H7 (cell line): ENCODE data around the gene RBMS1. TPM values are rescaled to one million over a fixed set of nuclear protein-coding genes. Genes with fewer than 3 reads are reported as not detected.
A peak's percentile ranks its signal among the peaks of the same experiment; 100 is the strongest.

Source experiments
- DNase-seq: peaks from one replicate; pipeline ENCODE4 v3.0.0; 2012
- H3K27me3 ChIP-seq: 2 replicates; pipeline ENCODE4 v1.6.0; 2011; ENCODE audit warnings: mild to moderate bottlenecking, low read length; ENCODE audit not compliant: control insufficient read depth, insufficient read depth
- H3K36me3 ChIP-seq: replicated peaks from 2 replicates; pipeline ENCODE4 v1.5.1; 2011; ENCODE audit warnings: low read length; ENCODE audit not compliant: control insufficient read depth, insufficient read depth
- H3K4me3 ChIP-seq: 2 replicates; pipeline ENCODE4 v1.5.1; 2011; ENCODE audit warnings: low read depth, mild to moderate bottlenecking, control low read depth, low read length, moderate library complexity; ENCODE audit not compliant: insufficient read depth
- total RNA-seq: library from RNA; depleted of rRNA; stranded (reverse); fragments of >200 nt; shearing (Covaris generic); gene quantifications from 2 replicates; pipeline ENCODE4 v1.2.3, GENCODE V29; 2014

RBMS1 gene
- total RNA-seq, 1 experiment from 2014 or later = 46.7 TPM

DNA sequence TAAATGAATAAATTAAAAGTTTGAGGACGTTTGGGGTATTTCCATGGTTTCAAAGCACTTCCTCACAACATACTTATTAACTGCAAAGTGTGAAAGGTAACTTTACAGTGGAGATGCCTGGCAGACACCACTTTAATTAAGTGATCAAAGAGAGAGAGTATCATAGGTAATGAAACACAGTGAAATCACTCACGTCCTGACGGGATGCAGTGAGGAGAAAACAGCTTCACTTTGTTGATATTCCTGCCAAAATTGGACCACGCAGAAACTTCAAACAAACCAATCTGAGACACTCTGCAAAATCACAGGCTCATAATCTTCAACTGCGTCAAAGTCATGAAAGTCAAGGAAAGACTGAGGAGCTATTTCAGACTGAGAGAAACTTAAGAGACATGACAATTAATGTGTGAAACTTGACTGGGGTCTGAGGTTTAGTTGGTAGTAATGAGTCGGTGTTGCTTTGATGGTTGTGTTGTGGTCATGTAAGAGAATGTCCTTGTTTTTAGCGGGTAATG is 227.5 kb downstream of the RBMS1 start:
- Histone ChIP-seq H3K4me3 (no peak overlapping the region), H3K36me3 (no peaks in the 10 kb centered on the region), H3K27me3 (0 out of 2 replicates have a peak, but pooled peaks cover 2% of the 10 kb centered on the region)
- DNase-seq = no peak

DNA sequence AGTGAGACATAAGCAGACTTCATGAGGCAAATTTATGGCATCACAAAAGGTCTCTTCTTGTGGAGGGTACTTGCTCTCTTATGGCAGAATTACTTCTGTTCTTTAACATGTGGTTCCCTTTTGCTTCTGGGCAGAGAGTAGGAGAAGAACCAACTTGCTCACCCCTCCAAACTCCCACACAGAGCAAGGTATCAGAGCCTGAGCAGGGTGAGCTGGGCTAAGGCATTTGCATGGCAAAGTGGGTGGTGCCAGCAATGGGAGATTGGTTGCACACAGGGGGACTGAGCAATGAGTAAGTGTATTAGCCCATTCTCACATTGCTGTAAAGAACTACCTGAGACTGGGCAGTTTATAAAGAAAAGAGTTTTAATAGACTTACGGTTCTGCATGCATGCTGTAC is 229.3 kb downstream of the RBMS1 start:
- H3K36me3 ChIP-seq = no peaks in the 10 kb centered on the region
- no peak for DNase-seq
- H3K4me3 ChIP-seq = no peak overlapping the region
- 0 out of 2 replicates have a peak, but pooled peaks cover under 1% of the 10 kb centered on the region for H3K27me3 ChIP-seq

DNA sequence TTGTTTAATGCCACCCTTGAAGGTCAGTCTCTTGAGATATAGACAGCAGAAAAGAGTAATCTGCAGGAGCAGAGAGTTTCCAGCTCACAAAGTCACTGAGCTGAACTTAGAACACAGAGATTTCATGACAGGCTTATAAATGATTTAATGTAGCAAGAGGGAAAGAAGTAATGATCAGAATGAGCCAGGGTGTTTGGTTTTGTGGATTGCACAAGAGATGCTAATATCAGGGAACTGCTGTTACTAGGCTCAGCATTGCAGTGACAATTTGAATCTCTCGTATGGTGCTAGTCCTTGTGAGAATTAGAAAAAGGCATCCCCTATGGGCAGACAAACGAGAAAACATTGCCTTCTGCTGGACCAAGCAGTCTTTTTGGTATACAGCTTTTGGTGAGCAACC is 231.9 kb downstream of the RBMS1 start:
- Histone ChIP-seq H3K27me3 (no peaks in the 10 kb centered on the region), H3K4me3 (no peak overlapping the region), H3K36me3 (no peaks in the 10 kb centered on the region)
- DNase-seq = no peak

DNA sequence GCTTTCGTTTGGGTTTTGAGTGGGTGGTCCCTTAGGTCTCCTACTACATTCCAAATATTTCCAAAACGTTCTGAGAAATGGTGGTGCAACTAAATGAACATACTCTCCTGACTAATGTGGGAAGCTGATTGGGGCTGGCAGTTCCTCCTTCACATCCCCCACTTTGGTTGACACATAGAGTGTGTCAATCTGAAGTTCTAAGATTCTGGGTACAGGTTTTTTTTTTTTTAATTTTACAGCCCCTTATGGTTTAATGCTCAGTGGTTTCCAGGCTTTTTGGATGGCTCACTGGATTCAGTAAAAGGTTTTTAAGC is 235.2 kb downstream of the RBMS1 start:
- no peak for DNase-seq
- H3K4me3 ChIP-seq = no peak overlapping the region
- H3K27me3 ChIP-seq = no peaks in the 10 kb centered on the region
- no peaks in the 10 kb centered on the region for H3K36me3 ChIP-seq

DNA sequence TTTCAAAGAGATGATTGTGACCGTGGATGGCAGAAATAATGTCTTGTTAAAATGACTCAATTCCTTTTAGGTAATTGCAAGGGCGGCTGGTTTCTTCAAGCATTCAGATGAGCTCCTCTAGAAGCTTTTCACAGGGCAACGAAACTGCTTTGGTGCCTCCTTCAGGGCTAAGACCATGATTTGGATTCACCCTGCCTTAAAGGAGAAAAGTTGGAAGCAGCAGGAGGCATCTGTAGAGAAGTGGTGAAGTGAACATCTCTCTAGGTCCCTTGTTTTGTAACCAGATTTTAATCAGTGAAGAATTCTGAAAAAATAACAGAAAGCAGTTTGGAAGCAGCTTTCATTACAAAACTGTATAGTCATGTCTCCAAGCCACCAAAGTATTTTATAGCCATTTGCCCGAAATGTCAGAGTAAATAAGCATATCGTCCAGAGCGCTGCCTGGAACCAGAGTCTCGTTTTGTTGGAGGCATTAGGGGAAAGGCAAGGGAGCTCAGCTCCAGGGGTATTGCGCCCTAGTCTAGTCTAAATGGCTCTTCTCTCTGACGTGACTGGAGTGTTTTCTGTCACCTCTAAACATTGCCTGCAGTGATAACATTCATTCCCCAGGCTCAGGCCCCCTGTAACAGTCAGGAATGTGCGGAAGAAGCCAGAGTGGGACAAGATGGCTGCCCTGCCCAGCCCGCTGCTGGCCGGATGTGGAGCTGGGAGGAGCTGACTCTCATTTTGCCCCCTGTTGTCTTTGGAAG is 235.7 kb downstream of the RBMS1 start:
- no peak for DNase-seq

DNA sequence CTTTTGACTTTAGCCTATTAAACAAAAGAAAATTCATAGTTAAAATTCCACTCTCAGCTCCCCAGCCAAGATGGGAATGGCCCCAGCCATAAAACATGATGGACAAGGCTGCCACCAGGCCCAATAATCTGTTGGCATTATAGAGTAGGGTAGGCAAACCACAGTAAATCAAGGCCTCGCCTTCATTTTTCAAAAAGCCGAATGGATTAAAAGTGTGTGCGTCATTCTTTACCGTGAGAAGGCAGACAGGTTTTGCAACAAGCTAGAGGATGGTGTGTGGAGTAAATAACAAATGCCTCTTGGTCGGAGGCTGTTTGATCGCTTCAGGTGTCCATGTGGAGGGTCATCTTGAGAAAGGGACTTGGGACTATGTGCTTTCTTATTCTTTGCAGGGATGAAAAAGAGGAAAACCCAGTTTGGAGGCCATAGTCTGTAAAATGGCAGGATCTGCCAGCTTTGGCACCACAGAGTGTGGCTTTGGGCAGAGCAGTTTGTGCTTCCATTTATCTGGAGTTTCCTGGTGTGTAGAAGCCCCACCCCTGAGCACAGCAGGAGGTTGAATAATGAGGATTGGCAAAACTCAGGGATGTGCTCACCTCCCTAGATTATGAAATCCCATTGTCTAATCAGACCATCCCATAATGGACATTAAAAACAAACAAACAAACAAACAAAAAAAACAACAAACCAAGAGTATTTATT is 236.4 kb downstream of the RBMS1 start:
- Histone ChIP-seq H3K36me3 (no peaks in the 10 kb centered on the region), H3K27me3 (no peaks in the 10 kb centered on the region), H3K4me3 (no peak overlapping the region)
- no peak for DNase-seq

More for the DNA sequence above, 235.7 kb downstream of the RBMS1 start:
- H3K36me3 ChIP-seq = no peaks in the 10 kb centered on the region
- H3K27me3 ChIP-seq = no peaks in the 10 kb centered on the region
- H3K4me3 ChIP-seq = no peak overlapping the region

DNA sequence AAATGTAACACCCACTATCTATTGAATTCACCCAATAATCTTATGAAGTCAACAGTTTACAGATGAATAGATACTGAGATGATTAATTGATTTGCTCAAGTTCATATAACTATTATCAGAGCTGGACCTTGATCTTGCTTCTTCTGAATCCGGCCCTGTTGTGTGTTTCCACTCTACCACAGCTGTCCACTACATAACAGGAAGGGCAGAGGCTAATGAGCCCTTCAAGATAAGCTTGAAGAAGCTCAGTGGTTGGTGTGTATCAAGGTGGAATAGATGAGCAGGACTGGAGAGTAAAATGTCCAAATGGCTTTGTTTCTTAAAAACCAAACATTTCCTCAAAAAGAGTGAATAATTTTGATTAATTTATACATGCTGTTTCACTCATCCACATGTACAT is 237.1 kb downstream of the RBMS1 start:
- DNase-seq = no peak
- H3K27me3 ChIP-seq = no peaks in the 10 kb centered on the region
- H3K4me3 ChIP-seq = no peak overlapping the region
- no peaks in the 10 kb centered on the region for H3K36me3 ChIP-seq

DNA sequence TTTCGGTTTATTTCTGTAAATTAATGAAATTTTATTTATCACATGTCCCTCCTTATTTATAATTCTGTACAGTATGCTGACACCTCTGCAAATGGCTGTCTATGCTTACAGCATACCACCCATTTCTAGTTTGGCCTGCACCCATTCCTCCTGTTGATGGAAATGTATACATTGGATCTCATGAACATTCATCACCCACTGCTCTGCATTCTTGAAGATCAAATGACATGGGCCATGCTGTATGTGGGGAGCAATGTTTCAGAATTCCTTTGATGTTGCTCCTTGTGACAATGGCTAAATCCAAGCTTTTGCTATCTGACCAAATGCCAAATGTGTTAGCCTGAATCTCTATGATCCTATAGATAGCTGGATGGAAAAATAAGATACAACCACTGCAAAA is 238.2 kb downstream of the RBMS1 start:
- Histone ChIP-seq H3K4me3 (no peak overlapping the region), H3K36me3 (no peaks in the 10 kb centered on the region), H3K27me3 (no peaks in the 10 kb centered on the region)
- DNase-seq = no peak

DNA sequence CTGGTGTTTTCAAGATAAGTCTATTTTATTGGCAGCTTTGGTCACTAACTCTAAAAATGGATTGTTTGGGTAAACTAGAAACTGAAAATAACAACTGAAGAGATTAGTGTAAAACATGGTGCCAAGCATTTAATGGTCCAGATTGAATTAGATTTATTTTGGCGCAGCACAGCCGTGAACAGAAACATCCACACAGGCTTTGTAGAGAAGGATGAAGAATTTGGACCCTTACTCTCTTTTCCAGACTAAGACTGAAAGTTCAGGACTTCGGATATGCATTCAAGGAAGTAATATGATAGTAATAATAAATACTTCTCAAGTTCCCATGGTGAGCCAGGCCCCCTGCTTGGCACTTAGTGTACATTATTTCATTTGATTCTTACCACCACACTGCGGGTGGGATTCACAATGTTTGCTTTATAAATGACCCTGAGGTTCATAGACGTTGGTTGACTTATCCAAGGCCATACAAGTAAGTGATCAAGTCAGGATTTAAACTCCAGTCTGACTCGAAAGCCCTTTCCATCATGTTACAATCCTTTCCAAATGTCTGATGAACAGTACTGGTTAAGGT is 239.3 kb downstream of the RBMS1 start:
- H3K4me3 ChIP-seq = no peak overlapping the region
- no peaks in the 10 kb centered on the region for H3K27me3 ChIP-seq
- H3K36me3 ChIP-seq = no peaks in the 10 kb centered on the region
- DNase-seq = no peak

DNA sequence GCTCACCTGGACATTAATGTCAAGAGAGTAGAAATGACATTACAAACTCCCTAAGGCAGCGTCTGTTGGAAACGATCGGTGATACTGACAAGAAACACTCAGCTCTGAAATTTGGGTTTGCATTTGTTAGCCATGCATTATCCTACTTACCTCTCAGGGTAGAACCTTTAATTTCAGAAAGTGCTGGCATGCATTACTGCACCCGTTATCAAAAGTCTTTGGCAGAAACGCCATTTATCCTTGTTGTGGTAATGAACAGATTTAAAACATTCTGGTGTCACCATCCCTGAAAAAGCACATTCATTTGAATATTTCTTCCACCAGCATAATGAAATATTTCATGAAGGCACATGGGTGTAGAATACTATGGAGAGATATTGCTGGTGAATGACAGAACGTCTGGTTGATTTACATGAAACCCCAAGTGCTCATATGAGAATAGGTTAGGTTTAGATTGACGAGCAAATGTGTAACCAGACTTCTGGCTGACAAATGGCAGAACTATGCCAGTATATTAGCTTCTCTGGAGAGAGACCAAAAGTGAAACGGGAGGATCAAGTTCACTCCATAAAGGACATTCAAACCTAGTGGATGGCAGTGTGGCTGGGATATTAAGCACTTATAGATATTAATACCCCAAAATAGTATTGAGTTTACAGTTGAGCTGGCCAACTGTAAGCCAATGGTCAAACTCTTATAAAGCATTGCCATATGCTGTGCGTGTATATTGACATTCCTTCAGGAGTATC is 240.0 kb downstream of the RBMS1 start:
- Histone ChIP-seq H3K36me3 (no peaks in the 10 kb centered on the region), H3K27me3 (no peaks in the 10 kb centered on the region), H3K4me3 (no peak overlapping the region)
- DNase-seq = no peak

DNA sequence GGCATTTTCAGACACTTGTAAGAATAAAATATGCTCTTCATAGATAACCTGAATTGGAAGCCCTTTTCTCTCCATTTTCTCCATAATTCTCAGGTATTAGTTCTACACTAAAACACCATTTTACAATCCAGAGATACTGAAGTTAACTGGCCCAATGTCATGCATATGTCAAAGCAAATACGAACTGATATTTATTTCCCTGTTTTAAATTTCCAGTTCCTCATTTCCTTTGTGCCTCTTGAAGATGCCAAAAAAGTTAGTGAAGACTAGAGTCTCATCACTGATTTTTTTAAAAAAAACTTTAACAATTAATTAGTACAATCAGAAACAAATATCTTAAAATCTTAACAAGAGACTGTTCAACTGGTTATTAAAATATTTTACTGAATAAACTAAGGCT is 240.7 kb downstream of the RBMS1 start:
- no peak for DNase-seq
- H3K36me3 ChIP-seq = no peaks in the 10 kb centered on the region
- no peaks in the 10 kb centered on the region for H3K27me3 ChIP-seq
- H3K4me3 ChIP-seq = no peak overlapping the region

DNA sequence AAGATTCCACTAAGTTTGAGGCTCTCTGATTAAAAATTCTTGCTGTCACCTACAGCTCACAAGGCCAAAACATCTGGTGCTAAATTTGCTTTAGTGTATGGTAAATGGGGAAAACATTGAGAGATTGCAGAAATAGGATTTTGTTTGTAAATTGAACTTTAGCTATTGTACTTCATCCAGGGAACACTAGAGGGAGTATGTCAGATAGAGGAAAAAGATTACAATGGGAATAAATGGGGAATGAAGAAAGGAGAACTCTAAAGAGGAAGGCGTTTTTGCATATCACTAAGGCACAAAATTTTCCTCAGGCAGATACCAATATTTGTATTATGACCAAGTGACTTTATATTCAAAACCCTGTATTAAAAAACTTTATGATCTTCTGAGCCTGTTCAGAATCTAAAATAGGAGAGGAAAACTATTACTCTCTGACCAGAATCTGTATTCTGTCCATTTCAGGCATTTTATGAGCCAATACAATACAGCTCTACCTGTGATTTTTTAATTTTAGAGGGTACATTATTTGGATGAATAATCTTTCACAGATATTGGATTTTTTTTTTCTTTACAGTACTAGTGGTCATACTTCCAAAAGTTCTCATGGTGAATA is 241.2 kb downstream of the RBMS1 start:
- DNase-seq = peak; percentile 62
- Histone ChIP-seq H3K36me3 (no peaks in the 10 kb centered on the region), H3K4me3 (no peak overlapping the region), H3K27me3 (no peaks in the 10 kb centered on the region)

DNA sequence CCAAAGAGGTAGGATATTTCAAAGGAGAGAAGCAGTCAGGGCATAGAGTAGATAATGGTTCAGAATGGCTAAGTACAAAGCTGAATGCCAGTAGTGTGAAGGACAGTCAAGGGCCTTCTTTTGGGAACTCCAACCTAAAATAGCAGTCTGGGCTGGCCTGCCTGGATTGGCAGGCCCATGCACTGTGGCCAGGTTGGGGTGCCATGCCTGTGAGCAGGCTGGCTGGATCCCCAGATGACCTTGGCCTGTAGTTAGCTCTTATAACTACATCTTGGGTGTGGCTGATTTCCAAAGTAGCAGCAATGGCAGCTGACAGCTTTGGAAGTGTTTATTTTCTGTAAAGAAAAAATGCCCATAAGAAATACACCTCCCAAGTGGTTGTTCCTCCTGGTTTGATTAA is 242.0 kb downstream of the RBMS1 start:
- H3K36me3 ChIP-seq = no peaks in the 10 kb centered on the region
- H3K27me3 ChIP-seq = no peaks in the 10 kb centered on the region
- no peak for DNase-seq
- H3K4me3 ChIP-seq = no peak overlapping the region

DNA sequence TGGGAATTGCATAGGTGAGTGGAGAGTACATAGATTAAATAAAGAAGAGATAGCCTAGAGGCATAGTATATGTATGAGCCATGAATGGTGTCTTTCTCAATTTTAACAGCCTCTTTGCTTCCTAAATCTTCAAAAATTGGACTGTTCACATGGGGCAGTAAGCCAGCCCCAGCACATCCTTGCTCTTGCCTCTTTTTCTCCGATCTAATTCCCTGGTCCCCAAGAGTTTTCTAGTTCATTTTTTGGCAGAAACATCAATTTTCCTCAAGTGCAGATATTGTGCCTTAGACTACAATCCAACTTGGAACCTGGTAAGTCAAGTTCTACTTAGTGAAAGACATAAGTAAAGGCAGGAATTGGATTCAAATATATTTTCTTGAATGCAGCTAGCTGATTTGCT is 243.7 kb downstream of the RBMS1 start:
- H3K27me3 ChIP-seq = no peaks in the 10 kb centered on the region
- no peaks in the 10 kb centered on the region for H3K36me3 ChIP-seq
- no peak overlapping the region for H3K4me3 ChIP-seq
- no peak for DNase-seq
